Activated CD4-positive, alpha-beta T cell treated with anti-CD3 and anti-CD28 coated beads, Interleukin-2, amount 10 ng/mL, durations not matched to agents 24 days and 14 days (primary cell): ENCODE measurements around the gene PPM1E. TPM values are rescaled to one million over a fixed set of nuclear protein-coding genes. Genes with fewer than 3 reads are reported as not detected.
A peak's percentile ranks its signal among the peaks of the same experiment; 100 is the strongest.
"Not testable (repeated sequence)": the region's sequence is repeated elsewhere in the genome, so short reads cannot be mapped to it uniquely, and the experiment has no call there.

Experiments used
- DNase-seq: peaks from one replicate; pipeline ENCODE4 v3.0.0; 2022
- H3K27ac Mint-ChIP-seq: one replicate; pipeline ENCODE4 v1.8.0; 2022; ENCODE audit warnings: mild to moderate bottlenecking, mixed read lengths
- H3K27me3 Mint-ChIP-seq: one replicate; pipeline ENCODE4 v1.8.0; 2022; ENCODE audit warnings: mixed read lengths
- H3K36me3 Mint-ChIP-seq: one replicate; pipeline ENCODE4 v1.8.0; 2022; ENCODE audit warnings: low read depth, mild to moderate bottlenecking, mixed read lengths
- H3K4me1 Mint-ChIP-seq: one replicate; pipeline ENCODE4 v1.8.0; 2021; ENCODE audit warnings: mixed read lengths
- H3K4me3 Mint-ChIP-seq: one replicate; pipeline ENCODE4 v1.8.0; 2022; ENCODE audit warnings: mild to moderate bottlenecking, moderate library complexity, mixed read lengths
- H3K9me3 Mint-ChIP-seq: one replicate; pipeline ENCODE4 v1.8.0; 2021; ENCODE audit warnings: mixed read lengths
- intact Hi-C: fragments of 100-400 bp; cut with micrococcal nuclease; formaldehyde crosslinking; loops from one replicate; pipeline ENCODE4 v1.15.1; 2023
- total RNA-seq: library from RNA; stranded (reverse); gene quantifications from 2 replicates; pipeline ENCODE4 v1.2.3, GENCODE V29; 2022

PPM1E gene
- total RNA-seq, 1 donor from 2014 or later: 0.05 TPM

GRCh38 chr17:58913552-58913951 is 157.9 kb downstream of the PPM1E start:
- intact Hi-C loops: no loop called here
- DNase-seq: no peak
- Mint-ChIP-seq H3K27ac (no peak overlapping the region), H3K36me3 (no peaks in the 10 kb centered on the region), H3K4me3 (no peak overlapping the region), H3K4me1 (no peaks in the 10 kb centered on the region), H3K27me3 (peaks cover 5% of the 10 kb centered on the region), H3K9me3 (peaks cover 8% of the 10 kb centered on the region)

DNA sequence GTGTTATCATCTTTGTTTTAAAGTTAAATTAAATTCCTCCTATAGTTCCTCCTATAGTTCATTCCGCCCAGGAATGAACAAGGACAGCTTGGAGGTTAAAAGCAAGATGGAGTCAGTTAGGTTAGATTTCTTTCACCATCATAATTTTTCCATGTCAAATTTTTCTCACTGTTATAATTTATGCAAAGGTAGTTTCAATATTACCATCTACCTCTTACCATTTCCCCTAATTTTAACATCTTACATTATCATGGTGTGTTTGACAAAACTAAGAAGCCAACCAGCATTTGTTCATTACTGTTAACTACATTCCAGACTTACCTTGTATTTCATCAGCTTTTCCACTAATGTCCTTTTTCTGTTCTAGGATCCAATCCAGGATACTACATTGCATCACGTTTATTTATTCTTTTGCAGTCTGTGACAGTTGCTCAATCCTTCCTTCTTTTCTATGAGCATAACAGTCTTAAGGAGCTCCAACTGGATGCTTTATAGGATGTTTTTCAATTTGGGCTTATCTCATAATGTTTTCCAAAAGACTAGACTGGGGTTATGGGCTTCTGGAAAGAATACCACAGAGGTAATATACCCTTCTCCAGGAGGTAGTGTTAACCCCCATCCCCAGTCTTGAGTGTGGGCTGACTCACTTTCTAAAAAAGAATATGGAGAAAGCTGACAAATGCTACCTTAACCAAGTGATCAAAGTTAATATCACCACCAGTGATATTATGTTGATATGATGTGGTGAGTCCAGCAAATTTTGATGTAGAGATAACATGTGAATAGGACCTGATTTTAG is 158.5 kb downstream of the PPM1E start:
- Mint-ChIP-seq H3K36me3 (no peaks in the 10 kb centered on the region), H3K27ac (no peak overlapping the region), H3K4me1 (no peaks in the 10 kb centered on the region), H3K27me3 (peaks cover 7% of the 10 kb centered on the region), H3K9me3 (peaks cover 8% of the 10 kb centered on the region), H3K4me3 (no peak overlapping the region)
- intact Hi-C loops: no loop called here
- no peak for DNase-seq

- H3K36me3 Mint-ChIP-seq: no peaks in the 10 kb centered on the region
- intact Hi-C loops: no loop called here
- peaks cover 11% of the 10 kb centered on the region for H3K27me3 Mint-ChIP-seq
- peaks cover 1% of the 10 kb centered on the region for H3K9me3 Mint-ChIP-seq
- H3K4me3 Mint-ChIP-seq: no peak overlapping the region
- no peak for DNase-seq
- peaks cover 7% of the 10 kb centered on the region for H3K4me1 Mint-ChIP-seq
- H3K27ac Mint-ChIP-seq: no peak overlapping the region
These were observed 161.6 kb downstream of the PPM1E start for GRCh38 chr17:58917228-58917627.

DNA sequence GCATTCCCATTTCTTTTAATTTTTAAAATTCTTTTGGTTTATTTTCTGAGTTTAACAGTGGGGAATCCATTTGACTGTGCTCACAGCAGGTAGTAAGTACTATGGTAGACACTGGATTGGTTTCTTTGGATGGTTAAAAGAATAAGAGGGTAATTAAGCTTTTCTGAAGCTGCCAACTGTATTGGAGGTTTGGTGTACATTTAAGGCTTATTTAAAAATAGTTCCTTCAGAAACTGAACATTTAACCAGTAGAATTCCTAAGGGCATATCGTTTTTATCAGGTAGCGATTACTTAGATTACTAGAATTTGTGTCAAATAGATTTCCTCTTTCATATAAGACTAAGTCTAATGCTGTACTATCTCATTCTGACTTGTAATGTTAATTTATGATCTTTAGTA is 162.4 kb downstream of the PPM1E start:
- no peaks in the 10 kb centered on the region for H3K36me3 Mint-ChIP-seq
- H3K9me3 Mint-ChIP-seq: no peaks in the 10 kb centered on the region
- peaks cover 8% of the 10 kb centered on the region for H3K27me3 Mint-ChIP-seq
- DNase-seq: no peak
- H3K4me3 Mint-ChIP-seq: no peak overlapping the region
- no peak overlapping the region for H3K27ac Mint-ChIP-seq
- peaks cover 7% of the 10 kb centered on the region for H3K4me1 Mint-ChIP-seq
- intact Hi-C loops: no loop called here

DNA sequence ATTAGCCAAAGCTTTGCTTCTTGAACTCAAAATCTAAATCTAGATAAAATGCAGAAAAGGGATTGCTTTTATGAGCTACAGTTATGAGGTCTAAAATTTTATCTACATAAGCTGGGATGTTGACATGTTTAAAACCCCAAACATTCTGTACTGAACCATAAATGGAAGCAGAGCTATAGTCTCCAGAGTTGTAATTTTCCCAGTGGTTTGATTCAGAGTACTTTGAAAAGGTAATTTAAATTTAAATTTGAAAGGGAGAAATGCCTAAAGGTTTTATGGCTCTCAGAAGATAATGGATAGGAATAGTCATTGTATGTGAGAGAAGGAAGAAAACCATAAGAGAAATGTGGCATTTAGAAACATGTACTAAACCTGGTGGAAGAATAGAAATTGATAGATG is 163.2 kb downstream of the PPM1E start:
- no peak for DNase-seq
- no peaks in the 10 kb centered on the region for H3K36me3 Mint-ChIP-seq
- no peak overlapping the region for H3K27ac Mint-ChIP-seq
- no peaks in the 10 kb centered on the region for H3K9me3 Mint-ChIP-seq
- peaks cover 7% of the 10 kb centered on the region for H3K4me1 Mint-ChIP-seq
- intact Hi-C loops: no loop called here
- H3K4me3 Mint-ChIP-seq: no peak overlapping the region
- H3K27me3 Mint-ChIP-seq: peaks cover 7% of the 10 kb centered on the region

DNA sequence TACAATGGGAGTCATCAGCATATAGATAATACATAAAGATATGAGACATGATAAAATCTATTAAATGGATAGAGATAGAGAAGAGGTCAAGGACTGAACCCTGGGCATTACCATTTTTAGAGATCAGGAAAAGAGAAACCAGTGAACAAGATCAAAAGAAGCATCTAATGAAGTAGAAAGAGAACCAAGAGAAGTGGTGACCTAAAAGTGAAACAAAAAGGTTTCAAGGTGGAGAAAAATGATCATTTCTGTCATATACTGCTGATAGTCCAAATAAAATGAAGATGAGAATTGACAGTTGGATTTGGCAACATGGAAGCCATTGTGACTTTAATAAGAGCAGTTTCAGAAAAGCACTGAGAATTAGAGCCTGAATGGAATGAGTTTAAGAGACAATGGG is 165.1 kb downstream of the PPM1E start:
- intact Hi-C loops: no loop called here
- H3K27me3 Mint-ChIP-seq: peaks cover 7% of the 10 kb centered on the region
- no peaks in the 10 kb centered on the region for H3K9me3 Mint-ChIP-seq
- H3K4me3 Mint-ChIP-seq: no peak overlapping the region
- H3K27ac Mint-ChIP-seq: no peak overlapping the region
- H3K4me1 Mint-ChIP-seq: peaks cover 7% of the 10 kb centered on the region
- H3K36me3 Mint-ChIP-seq: no peaks in the 10 kb centered on the region
- DNase-seq: no peak

DNA sequence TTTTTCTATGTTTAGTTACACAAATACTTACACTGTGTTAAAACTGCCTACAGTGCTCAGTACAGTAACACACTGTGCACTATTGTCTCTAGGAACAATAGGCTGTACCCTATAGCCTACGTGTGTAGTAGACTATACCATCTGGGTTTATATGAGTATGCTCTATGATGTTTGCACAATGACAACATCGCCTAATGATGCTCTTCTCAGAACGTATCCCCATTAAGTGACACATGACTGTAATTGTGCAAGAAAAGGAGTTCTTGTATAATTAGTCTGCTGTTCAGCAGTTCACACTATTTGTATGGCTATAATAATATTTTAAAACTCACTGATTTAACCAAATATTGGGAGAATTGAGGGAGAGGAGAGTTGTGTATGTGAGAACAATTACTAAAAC is 177.3 kb downstream of the PPM1E start:
- DNase-seq: no peak
- intact Hi-C loops: no loop called here
- Mint-ChIP-seq H3K36me3 (no peaks in the 10 kb centered on the region), H3K27ac (no peak overlapping the region), H3K4me3 (no peak overlapping the region), H3K4me1 (no peaks in the 10 kb centered on the region), H3K27me3 (peaks cover 2% of the 10 kb centered on the region), H3K9me3 (no peaks in the 10 kb centered on the region)

DNA sequence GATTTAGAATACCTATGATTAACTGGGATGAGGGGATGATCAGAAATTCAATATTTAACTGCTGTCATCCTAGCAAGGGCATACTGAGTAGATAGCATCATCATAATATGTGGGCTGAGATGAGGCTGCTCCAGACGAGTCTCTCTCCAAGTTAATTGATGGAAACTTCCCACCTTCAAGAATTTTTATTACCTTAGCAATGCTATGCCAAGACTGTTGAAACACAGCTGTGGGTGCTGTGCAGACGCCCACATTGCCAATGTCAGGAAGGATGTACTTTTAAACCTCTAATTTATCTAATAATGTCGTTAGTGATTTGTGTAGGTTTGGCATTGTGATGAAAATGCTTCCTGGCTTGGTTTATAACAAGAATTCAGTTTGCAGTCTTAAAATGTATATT is 180.6 kb downstream of the PPM1E start:
- H3K27ac Mint-ChIP-seq: no peak overlapping the region
- DNase-seq: no peak
- intact Hi-C loops: no loop called here
- no peaks in the 10 kb centered on the region for H3K4me1 Mint-ChIP-seq
- H3K36me3 Mint-ChIP-seq: no peaks in the 10 kb centered on the region
- no peaks in the 10 kb centered on the region for H3K9me3 Mint-ChIP-seq
- H3K4me3 Mint-ChIP-seq: no peak overlapping the region
- peaks cover 8% of the 10 kb centered on the region for H3K27me3 Mint-ChIP-seq

GRCh38 chr17:58944166-58944565 is 188.5 kb downstream of the PPM1E start:
- Mint-ChIP-seq H3K4me3 (no peak overlapping the region), H3K27me3 (peaks cover 13% of the 10 kb centered on the region), H3K4me1 (no peaks in the 10 kb centered on the region), H3K27ac (no peak overlapping the region), H3K9me3 (peaks cover 13% of the 10 kb centered on the region), H3K36me3 (peaks cover 1% of the 10 kb centered on the region)
- DNase-seq: no peak
- intact Hi-C loops: no loop called here

DNA sequence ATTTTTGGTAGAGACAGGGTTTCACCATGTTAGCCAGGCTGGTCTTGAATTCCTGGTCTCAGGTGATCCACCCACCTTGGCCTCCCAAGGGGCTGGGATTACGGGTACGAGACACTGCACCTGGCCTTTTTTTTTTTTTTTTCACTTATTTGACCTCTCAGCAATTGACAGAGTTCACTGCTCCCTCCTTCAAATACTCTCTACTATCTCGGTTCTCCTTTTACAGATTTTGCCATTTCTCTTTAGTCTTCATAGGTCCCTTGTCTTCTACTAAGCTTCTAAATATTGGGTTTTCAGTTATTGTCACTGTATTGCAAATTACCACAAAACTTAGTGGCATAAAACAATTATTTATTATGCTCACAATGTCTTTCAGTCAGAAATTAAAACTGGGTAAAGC is 191.8 kb downstream of the PPM1E start:
- intact Hi-C loops: no loop called here
- H3K4me3 Mint-ChIP-seq: no peak overlapping the region
- DNase-seq: no peak
- H3K36me3 Mint-ChIP-seq: peaks cover 4% of the 10 kb centered on the region
- H3K27ac Mint-ChIP-seq: no peak overlapping the region
- peaks cover 9% of the 10 kb centered on the region for H3K27me3 Mint-ChIP-seq
- H3K4me1 Mint-ChIP-seq: no peaks in the 10 kb centered on the region
- peaks cover 24% of the 10 kb centered on the region for H3K9me3 Mint-ChIP-seq

DNA sequence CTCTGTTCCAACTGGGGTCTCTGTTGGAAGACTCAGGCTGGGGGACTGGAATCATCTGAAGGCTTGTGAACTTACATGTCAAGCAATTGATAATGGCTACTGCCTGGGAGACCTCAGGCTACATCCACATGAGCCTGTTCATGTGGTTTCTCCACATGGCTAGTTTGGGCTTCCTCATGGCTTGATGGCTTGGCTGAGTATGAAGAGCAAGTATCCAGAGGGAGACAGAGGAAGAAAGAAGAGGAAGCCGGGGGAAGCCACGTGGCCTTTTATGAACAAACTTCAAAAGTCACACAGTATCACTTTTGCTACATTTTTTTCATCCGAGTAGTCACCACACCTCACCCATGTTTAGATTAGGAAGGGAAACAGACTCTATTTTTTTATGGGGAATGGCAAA is 192.2 kb downstream of the PPM1E start:
- H3K4me3 Mint-ChIP-seq: no peak overlapping the region
- no peaks in the 10 kb centered on the region for H3K4me1 Mint-ChIP-seq
- H3K36me3 Mint-ChIP-seq: peaks cover 4% of the 10 kb centered on the region
- peaks cover 9% of the 10 kb centered on the region for H3K27me3 Mint-ChIP-seq
- DNase-seq: peak; percentile 31
- no peak overlapping the region for H3K27ac Mint-ChIP-seq
- H3K9me3 Mint-ChIP-seq: peaks cover 24% of the 10 kb centered on the region
- intact Hi-C loops: no loop called here

DNA sequence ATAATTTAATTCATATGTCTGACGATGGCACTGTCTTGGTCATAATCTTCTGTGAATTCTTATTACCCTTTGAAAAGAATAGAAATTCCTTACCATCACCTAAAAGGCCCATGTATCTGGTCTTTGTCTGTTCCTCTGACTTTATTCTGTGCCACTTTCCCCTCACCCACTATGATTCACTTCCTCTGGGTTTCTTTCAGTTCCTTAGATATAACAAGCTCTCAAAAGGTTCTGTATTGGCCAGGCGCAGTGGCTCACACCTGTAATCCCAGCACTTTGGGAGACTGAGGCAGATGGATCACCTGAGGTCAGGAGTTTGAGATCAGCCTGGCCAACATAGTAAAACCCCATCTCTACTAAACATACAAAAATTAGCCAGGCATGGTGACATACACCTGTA is 198.7 kb downstream of the PPM1E start:
- H3K36me3 Mint-ChIP-seq, intact Hi-C loops, DNase-seq, H3K4me3 Mint-ChIP-seq, H3K27ac Mint-ChIP-seq, H3K4me1 Mint-ChIP-seq, H3K27me3 Mint-ChIP-seq: not testable (repeated sequence)
- H3K9me3 Mint-ChIP-seq: peaks cover 14% of the 10 kb centered on the region

DNA sequence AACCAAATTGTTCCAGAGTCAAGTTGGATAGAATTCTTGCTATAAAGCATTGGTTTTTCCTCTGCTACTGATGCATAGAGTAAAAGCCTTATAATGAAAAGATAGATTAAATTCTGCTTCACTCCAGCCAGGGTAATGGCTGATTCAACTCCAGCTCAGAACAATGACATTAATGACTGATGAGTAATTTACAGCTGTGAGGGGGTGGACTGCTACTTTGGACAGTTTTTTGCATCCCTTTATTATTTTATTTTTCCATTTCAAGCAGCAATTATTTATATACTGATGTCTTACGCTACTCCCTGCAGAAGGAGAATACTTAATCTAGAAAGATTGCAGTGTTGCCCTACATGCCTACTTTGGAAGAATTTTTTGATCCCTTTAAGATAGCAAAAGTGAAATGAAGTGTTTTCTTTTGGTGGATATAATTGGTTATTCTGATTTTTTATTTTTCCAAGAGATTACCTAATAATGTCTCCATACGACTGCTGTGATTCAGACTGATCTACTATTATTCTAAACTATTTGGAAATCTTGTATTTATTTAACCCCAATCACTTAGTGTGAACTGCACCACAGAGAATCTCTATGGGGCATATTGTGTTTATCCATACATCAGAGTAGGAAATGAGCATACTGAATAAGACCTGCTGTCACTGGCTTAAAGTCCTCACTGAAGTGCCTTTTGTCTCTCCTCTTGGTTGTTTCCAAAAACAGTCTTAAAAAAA is 201.5 kb downstream of the PPM1E start:
- H3K4me1 Mint-ChIP-seq: peaks cover 6% of the 10 kb centered on the region
- intact Hi-C loops: no loop called here
- peaks cover 4% of the 10 kb centered on the region for H3K9me3 Mint-ChIP-seq
- H3K36me3 Mint-ChIP-seq: no peaks in the 10 kb centered on the region
- H3K27ac Mint-ChIP-seq: no peak overlapping the region
- H3K4me3 Mint-ChIP-seq: no peak overlapping the region
- H3K27me3 Mint-ChIP-seq: peaks cover 3% of the 10 kb centered on the region
- DNase-seq: no peak

DNA sequence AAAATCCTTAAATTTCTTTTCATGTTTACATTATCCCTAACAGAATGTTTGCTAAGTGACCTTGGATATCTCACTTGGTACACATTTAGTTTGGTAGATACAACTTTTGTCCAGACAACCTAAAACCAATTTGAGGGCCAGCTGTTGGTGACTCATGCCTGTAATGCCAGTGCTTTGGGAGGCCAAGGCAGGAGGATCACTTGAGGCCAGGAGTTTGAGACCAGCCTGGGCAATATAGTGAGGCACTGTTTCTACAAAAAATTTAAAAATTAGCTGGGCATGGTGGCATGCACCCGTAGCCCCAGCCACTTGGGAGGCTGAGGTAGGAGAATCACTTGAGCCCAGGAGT is 202.0 kb downstream of the PPM1E start:
- H3K36me3 Mint-ChIP-seq, intact Hi-C loops, DNase-seq: not testable (repeated sequence)

More for the DNA sequence above, 202.0 kb downstream of the PPM1E start:
- H3K9me3 Mint-ChIP-seq, H3K27me3 Mint-ChIP-seq, H3K4me3 Mint-ChIP-seq, H3K4me1 Mint-ChIP-seq, H3K27ac Mint-ChIP-seq: not testable (repeated sequence)
